Keratinocyte (primary cell): ENCODE results near the gene ALB. TPM values are rescaled to one million over a fixed set of nuclear protein-coding genes. Genes with fewer than 3 reads are reported as not detected.

Source experiments
- DNase-seq: peaks from one replicate; pipeline ENCODE4 v3.0.0-alpha.2; 2011; ENCODE audit warnings: low read depth, missing footprints, low spot score
- FAIRE-seq: peaks from 2 replicates; lab custom pipeline; 2011; peaks lifted over from hg19 to GRCh38; lab: Jason Lieb, UNC
- H2AFZ ChIP-seq: 2 replicates; pipeline ENCODE4 v1.6.0; 2012; ENCODE audit warnings: low read length, control low read depth, inconsistent platforms; ENCODE audit not compliant: control insufficient read depth
- H3K27ac ChIP-seq: 2 replicates; pipeline ENCODE4 v1.5.1; 2011; ENCODE audit warnings: low read length; ENCODE audit not compliant: control insufficient read depth, insufficient read depth
- H3K27me3 ChIP-seq: 3 replicates; pipeline ENCODE4 v1.6.0; 2011; ENCODE audit warnings: low read length; ENCODE audit not compliant: control insufficient read depth, insufficient read depth; ENCODE audit errors: extremely low read depth
- H3K36me3 ChIP-seq, 2 experiments: 2 replicates in 1 of 2; 3 replicates in 1 of 2; pipeline ENCODE4 v1.5.1; 2011; ENCODE audit warnings: low read length in 2 of 2, mild to moderate bottlenecking in 1 of 2; ENCODE audit not compliant: control insufficient read depth in 2 of 2, insufficient read depth in 2 of 2; ENCODE audit errors: extremely low read depth in 1 of 2
- H3K4me1 ChIP-seq: 3 replicates; pipeline ENCODE4 v1.5.1; 2011; ENCODE audit warnings: low read length; ENCODE audit not compliant: control insufficient read depth, insufficient read depth; ENCODE audit errors: extremely low read depth
- H3K4me2 ChIP-seq: 3 replicates; pipeline ENCODE4 v1.6.0; 2011; ENCODE audit warnings: low read depth, low read length; ENCODE audit not compliant: control insufficient read depth, insufficient read depth; ENCODE audit errors: extremely low read depth
- H3K4me3 ChIP-seq, 3 experiments: fragments of 200-600 bp in 1 of 3; sonication (generic) in 1 of 3; 2 replicates in 2 of 3; 3 replicates in 1 of 3; pipeline ENCODE4 v1.5.1; 2011 to 2016; ENCODE audit warnings: low read length in 3 of 3, mild to moderate bottlenecking in 3 of 3, control low read depth in 2 of 3, inconsistent platforms in 1 of 3, low read depth in 1 of 3, mixed read lengths in 1 of 3, mixed run types in 1 of 3, moderate library complexity in 1 of 3; ENCODE audit not compliant: control insufficient read depth in 2 of 3, insufficient read depth in 2 of 3; ENCODE audit errors: extremely low read depth in 1 of 3
- H3K79me2 ChIP-seq: 2 replicates; pipeline ENCODE4 v1.6.0; 2012; ENCODE audit warnings: low read length; ENCODE audit not compliant: control insufficient read depth, insufficient read depth
- H3K9ac ChIP-seq: 3 replicates; pipeline ENCODE4 v1.6.0; 2011; ENCODE audit warnings: low read length; ENCODE audit not compliant: control insufficient read depth, insufficient read depth; ENCODE audit errors: extremely low read depth
- H3K9me1 ChIP-seq: 3 replicates; pipeline ENCODE4 v1.6.0; 2011; ENCODE audit warnings: low read length; ENCODE audit not compliant: control insufficient read depth, insufficient read depth; ENCODE audit errors: extremely low read depth
- H3K9me3 ChIP-seq: 2 replicates; pipeline ENCODE4 v1.5.1; 2012; ENCODE audit warnings: low read depth, low read length; ENCODE audit not compliant: control insufficient read depth
- H4K20me1 ChIP-seq: 3 replicates; pipeline ENCODE4 v1.6.0; 2011; ENCODE audit warnings: low read length; ENCODE audit not compliant: control insufficient read depth, insufficient read depth; ENCODE audit errors: extremely low read depth
- EZH2 ChIP-seq: IDR thresholded peaks from one replicate; pipeline ENCODE4 v1.6.1; 2012; ENCODE audit warnings: inconsistent platforms, mild to moderate bottlenecking, low read length, moderate library complexity
- dilution Hi-C: fragments of 300-500 bp; cut with MboI; formaldehyde crosslinking; loops from one replicate; pipeline ENCODE4 v1.7.0; 2020; ENCODE audit warnings: low sequenced_read_pairs; ENCODE audit not compliant: extremely low pct_ligation_motif_present
- polyA plus RNA-seq, 5 experiments: library from polyadenylated mRNA; depleted of rRNA in 3 of 5; stranded (reverse) in 3 of 5; stranded (forward) in 1 of 5; unstranded in 1 of 5; fragments of >200 nt; gene quantifications; 1 replicate in 1 of 5; 2 replicates in 3 of 5; 3 replicates in 1 of 5; pipeline versions ENCODE4 v1.2.1 to v1.2.3, GENCODE V29; 2011 to 2012; ENCODE audit warnings: missing spikeins in 2 of 5, low read depth in 1 of 5, low replicate concordance in 1 of 5
- TF ChIP-seq, protein P1 (sequence below), 3 experiments: IDR thresholded peaks in 1 of 3; conservative IDR thresholded peaks in 1 of 3; optimal IDR thresholded peaks in 1 of 3; 2 replicates in 2 of 3; 3 replicates in 1 of 3; pipeline versions ENCODE3 to v1.5.1; 2011; ENCODE audit warnings: low read length in 3 of 3, mild to moderate bottlenecking in 3 of 3, moderate library complexity in 2 of 3, control low read depth in 1 of 3, inconsistent platforms in 1 of 3; ENCODE audit not compliant: insufficient read depth in 2 of 3; ENCODE audit errors: extremely low read depth in 1 of 3

ALB gene
- polyA plus RNA-seq, 1 donor (not counting 4 experiments of a cell fraction or from before 2014, with no cell fraction given), result not detected

DNA sequence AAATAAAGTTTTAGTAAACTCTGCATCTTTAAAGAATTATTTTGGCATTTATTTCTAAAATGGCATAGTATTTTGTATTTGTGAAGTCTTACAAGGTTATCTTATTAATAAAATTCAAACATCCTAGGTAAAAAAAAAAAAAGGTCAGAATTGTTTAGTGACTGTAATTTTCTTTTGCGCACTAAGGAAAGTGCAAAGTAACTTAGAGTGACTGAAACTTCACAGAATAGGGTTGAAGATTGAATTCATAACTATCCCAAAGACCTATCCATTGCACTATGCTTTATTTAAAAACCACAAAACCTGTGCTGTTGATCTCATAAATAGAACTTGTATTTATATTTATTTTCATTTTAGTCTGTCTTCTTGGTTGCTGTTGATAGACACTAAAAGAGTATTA is 370 bp downstream of the ALB start:
- DNase-seq, result no peak
- Histone ChIP-seq H3K9ac (no peak overlapping the region), H3K4me2 (no peak overlapping the region), H3K4me3 (no peak overlapping the region), H3K9me3 (no peaks in the 10 kb centered on the region), H3K27ac (no peak overlapping the region), H3K79me2 (no peaks in the 10 kb centered on the region), H3K27me3 (no peaks in the 10 kb centered on the region), H4K20me1 (no peaks in the 10 kb centered on the region), H2AFZ (no peak overlapping the region), H3K4me1 (no peaks in the 10 kb centered on the region), H3K9me1 (no peaks in the 10 kb centered on the region), H3K36me3 (no peaks in the 10 kb centered on the region)
- FAIRE-seq, result no peak
- TF ChIP-seq EZH2, result no peak
- TF ChIP-seq, protein P1, sequence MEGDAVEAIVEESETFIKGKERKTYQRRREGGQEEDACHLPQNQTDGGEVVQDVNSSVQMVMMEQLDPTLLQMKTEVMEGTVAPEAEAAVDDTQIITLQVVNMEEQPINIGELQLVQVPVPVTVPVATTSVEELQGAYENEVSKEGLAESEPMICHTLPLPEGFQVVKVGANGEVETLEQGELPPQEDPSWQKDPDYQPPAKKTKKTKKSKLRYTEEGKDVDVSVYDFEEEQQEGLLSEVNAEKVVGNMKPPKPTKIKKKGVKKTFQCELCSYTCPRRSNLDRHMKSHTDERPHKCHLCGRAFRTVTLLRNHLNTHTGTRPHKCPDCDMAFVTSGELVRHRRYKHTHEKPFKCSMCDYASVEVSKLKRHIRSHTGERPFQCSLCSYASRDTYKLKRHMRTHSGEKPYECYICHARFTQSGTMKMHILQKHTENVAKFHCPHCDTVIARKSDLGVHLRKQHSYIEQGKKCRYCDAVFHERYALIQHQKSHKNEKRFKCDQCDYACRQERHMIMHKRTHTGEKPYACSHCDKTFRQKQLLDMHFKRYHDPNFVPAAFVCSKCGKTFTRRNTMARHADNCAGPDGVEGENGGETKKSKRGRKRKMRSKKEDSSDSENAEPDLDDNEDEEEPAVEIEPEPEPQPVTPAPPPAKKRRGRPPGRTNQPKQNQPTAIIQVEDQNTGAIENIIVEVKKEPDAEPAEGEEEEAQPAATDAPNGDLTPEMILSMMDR (optimal IDR thresholded peaks at IDR 0.05 in 1 of 3, IDR thresholded peaks at IDR 0.05 in 1 of 3, conservative IDR thresholded peaks at IDR 0.05 in 1 of 3; ENCODE audit: extremely low read depth in 1 of 3, insufficient read depth in 2 of 3, low read length in 3 of 3), result no peak
- dilution Hi-C loops, result no loop called here

- Histone ChIP-seq H2AFZ (no peak overlapping the region), H3K9me1 (no peaks in the 10 kb centered on the region), H3K27me3 (no peaks in the 10 kb centered on the region), H3K9me3 (no peaks in the 10 kb centered on the region), H3K79me2 (no peaks in the 10 kb centered on the region), H3K4me3 (no peak overlapping the region), H3K27ac (no peak overlapping the region), H3K9ac (no peak overlapping the region), H3K4me2 (no peak overlapping the region), H3K36me3 (no peaks in the 10 kb centered on the region), H4K20me1 (no peaks in the 10 kb centered on the region), H3K4me1 (no peaks in the 10 kb centered on the region)
- FAIRE-seq (no peak), DNase-seq (no peak)
- dilution Hi-C loops, result no loop called here
- TF ChIP-seq, protein P1 (optimal IDR thresholded peaks at IDR 0.05 in 1 of 3, IDR thresholded peaks at IDR 0.05 in 1 of 3, conservative IDR thresholded peaks at IDR 0.05 in 1 of 3; ENCODE audit: extremely low read depth in 1 of 3, insufficient read depth in 2 of 3, low read length in 3 of 3), result no peak
- no peak for TF ChIP-seq EZH2
Measured at GRCh38 chr4:73405138-73405537, 1.1 kb downstream of the ALB start.
